Anterior cingulate cortex (tissue), 58 donors: ENCODE data around the gene UBIAD1.
"Not testable (repeated sequence)": the region's sequence is repeated elsewhere in the genome, so short reads cannot be mapped to it uniquely, and the experiment has no call there.

Source experiments
- DNase-seq, 58 donors: peaks; one replicate each; lab custom pipeline; 2025; lab: John Stamatoyannopoulos, UW

Gene UBIAD1

GRCh38 chr1:11272832-11273594, at the start of gene UBIAD1:
UBIAD1 (plus strand) TSS chr1:11273198; CDS start chr1:11273532, 334 bp downstream.
- DNase-seq = peak in 57 of 58 donors; percentile 24 to 95 (median 83)

- no peak for DNase-seq
Measured at GRCh38 chr1:11227106-11228077, 45.6 kb upstream of the UBIAD1 start.

DNA sequence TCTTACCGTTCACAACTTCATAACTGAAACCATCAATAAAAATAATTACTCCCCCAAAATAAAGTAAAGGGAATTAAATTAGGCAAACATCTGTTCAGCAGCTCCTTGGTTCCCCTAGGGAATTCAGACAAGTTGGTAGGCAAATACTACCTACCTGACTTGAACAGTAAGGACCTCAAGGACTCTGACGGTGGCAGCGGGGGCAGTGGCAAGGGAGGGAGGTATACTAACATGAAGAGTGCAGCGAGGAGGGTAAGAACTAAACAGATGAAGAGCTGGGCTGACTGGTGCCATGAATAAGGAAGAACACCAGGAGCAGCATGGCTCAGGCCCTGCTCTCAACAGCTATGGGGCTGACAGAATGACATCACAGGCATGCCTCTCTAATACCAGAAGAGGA, 43.8 kb upstream of the UBIAD1 start:
- DNase-seq = no peak

GRCh38 chr1:11233208-11233607, 39.8 kb upstream of the UBIAD1 start:
- DNase-seq = no peak

- DNase-seq = no peak
Measured at GRCh38 chr1:11237356-11237755, 35.6 kb upstream of the UBIAD1 start.

GRCh38 chr1:11238311-11238710, 34.7 kb upstream of the UBIAD1 start:
- DNase-seq = peak in 1 of 58 donors; percentile 18

DNA sequence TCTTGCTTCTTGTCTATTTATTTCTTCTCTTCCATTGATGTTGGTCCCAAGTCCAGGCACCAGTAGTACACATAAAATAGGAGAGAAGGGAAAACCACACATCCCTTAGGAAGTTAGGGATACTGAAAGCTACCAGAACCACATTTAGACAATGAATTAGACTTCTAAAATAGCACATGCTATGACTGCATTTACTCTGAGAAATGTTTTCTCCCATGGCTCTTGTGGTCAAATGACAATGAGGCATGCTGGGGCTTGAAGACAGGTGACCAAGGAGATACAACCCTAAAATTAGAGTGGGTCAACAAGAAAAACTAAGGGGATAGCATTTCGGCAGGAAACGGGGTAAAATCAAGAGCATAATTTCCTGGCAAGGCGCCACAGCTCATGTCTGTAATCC, 27.8 kb upstream of the UBIAD1 start:
- no peak for DNase-seq

DNA sequence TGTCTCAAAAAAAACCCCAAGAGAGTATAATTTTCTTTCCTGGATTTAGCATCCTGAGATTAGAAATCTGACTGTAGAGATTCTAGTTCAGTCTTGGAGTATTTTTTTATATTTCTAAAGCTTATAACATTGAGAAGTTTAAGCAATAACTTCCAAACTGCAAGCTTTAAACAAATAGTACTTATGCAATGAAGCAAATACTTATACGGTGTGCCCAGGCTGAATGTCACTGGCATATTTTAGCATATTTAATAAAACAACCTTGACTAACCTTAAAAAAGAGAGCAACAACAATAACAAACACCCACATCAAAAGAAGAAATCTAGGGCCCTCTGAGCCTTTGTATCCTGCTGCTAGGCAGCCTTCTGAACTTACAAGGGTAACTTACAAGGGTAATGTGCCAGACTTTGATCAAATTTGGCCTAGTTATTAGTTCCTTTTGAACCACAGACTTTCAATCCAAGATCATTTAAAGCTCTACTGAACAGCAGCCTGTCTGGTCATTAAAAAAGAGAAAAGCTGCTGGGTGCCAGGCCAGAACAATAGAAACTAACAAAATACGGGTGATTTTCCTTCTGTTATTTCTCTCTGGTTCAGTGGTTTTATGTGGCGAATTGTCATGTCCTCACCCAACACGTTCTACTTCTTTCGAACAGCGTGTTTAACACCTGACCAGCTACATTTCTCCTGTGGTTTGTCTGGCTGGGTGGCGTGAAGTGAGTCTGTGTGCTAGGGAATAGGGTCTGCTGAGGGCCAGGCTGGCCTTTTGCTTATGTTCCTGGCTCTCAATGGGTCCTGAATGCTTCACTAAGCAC, 26.9 kb upstream of the UBIAD1 start:
- DNase-seq = peak in 4 of 58 donors; percentile 2 to 11 (median 8)

GRCh38 chr1:11248169-11248568, 24.8 kb upstream of the UBIAD1 start:
- no peak for DNase-seq

DNA sequence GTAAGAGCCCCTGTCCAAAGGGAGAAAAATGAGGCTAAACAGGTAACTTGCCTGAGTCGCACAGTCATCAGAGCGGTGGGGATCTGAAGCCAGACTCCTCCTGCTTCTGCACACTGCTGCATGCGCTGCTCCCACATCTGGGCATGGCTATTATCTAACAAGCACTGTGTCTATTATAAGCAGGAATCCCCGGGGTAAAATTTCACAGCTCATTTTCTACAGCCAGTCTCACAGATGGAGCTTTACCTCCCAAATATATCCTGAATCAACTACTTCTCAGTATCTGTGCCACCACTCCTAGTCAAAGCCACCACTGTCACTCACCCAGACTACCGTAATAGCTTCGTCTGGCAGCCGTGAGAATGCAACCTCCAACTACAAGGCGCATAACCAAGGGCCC, 20.5 kb upstream of the UBIAD1 start:
- no peak for DNase-seq

GRCh38 chr1:11253226-11253625, 19.8 kb upstream of the UBIAD1 start:
- DNase-seq = no peak

GRCh38 chr1:11256299-11256698, 16.7 kb upstream of the UBIAD1 start:
- no peak for DNase-seq

- peak; percentile 75 to 100 (median 98) for DNase-seq
Measured at GRCh38 chr1:11262171-11263049, 10.6 kb upstream of the UBIAD1 start, which contains the start of gene MTOR. MTOR (minus strand) TSS chr1:11262551; CDS start chr1:11259409, 3,142 bp downstream.

DNA sequence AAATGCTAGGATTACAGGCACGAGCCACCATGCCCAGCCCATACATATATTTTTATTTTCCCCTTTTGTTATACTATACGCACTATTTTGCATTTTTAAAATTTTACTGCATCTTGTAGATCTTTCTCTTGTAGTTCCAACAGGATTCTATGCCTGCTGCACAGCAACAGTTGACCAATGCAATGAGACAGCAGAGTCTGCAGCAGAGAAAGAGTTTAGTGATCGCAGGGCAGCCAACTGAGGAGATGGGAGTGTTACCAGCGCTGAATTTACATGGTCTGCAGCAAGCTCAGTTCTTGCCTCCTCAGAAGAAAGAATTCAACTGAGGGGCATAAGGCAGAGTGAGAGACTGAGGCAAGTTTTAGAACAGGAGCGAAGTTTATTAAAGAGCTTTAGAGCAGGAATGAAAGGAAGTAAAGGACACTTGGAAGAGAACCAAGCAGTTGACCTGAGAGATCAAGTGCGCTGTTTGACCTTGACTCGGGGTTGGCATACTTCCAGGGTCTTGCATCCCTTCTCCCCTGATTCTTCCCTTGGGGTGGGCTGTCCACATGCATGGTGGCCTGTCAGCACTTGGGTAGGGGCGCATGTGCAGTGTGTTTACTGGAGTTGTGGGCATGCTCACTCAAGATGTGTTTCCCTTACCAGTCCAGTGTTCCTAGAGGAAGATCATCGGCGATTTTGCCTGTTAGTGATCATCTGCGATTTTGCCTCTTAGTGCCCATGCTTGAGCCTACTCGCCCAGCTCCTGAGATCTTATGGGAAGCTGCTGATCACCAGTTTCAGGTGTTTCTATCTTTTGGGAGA, 6.5 kb upstream of the UBIAD1 start:
- DNase-seq = no peak

DNA sequence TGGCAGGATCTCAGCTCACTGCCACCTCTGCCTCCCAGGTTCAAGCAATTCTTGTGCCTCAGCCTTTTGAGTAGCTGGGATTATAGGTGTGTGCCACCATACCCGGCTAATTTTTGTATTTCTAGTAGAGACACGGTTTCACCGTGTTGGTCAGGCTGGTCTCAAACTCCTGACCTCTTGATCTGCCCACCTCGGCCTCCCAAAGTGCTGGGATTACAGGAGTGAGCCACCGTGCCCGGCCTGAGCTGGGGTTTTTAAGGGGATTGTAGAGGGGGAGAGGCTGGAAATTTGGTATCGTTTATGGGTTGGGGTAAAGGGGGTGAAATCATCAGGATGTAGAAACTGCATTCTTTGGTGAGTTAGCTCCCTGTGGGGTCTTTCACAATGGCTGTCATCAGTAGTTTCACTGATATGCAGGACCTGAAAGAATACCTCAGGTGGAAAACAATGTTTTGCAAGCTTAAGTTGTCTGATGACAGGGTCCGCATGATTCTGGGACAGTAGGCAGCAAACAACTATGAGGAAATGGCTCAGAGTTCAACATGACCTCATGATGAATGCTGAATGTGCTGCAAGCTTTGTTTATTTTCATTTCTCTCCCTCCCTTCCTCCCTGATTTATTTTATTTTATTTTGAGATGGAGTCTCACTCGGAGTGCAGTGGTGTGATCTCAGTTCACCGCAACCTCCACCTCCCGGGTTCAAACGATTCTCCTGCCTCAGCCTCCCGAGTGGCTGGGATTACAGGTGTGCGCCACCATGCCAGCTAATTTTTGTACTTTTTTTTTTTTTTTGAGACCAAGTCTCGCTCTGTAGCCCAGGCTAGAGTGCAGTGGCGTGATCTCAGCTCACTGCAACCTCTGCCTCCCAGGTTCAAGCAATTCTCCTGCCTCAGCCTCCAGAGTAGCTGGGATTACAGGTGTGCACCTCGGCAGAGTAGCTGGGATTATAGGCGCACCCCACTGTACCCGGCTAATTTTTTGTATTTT, 5.4 kb upstream of the UBIAD1 start:
- not testable (repeated sequence) for DNase-seq

DNA sequence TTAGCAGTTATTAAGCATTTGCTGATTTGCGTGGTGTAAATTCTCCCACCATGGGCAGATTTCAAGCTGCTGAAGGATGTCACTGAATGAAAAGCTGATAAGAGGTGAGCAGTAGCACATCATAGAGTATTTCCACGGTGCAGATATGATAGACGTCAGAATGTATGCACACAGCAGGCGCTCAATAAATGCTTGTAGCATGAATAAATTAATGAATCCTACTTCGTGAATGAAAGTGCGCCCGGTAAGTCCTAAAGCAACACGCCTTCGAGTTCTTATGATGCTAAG, 510 bp upstream of the UBIAD1 start:
- DNase-seq = no peak

GRCh38 chr1:11273595-11274234, 717 bp downstream of the UBIAD1 start:
- DNase-seq = peak in 4 of 58 donors; percentile 21 to 37 (median 35)
